Islet of Langerhans (tissue), 1 donor: ENCODE data around the gene ABCB9.

Source experiments
- FAIRE-seq: peaks from one replicate; lab custom pipeline; 2011; peaks lifted over from hg19 to GRCh38; lab: Jason Lieb, UNC

ABCB9 gene

GRCh38 chr12:122981587-122982476 lies 15.6 kb upstream of the ABCB9 start:
- no peak for FAIRE-seq

GRCh38 chr12:122981036-122981471 lies 14.8 kb upstream of the ABCB9 start:
- no peak for FAIRE-seq

GRCh38 chr12:122980183-122981035 lies 14.1 kb upstream of the ABCB9 start, which contains the start of gene ARL6IP4:
Gene ARL6IP4, plus strand, starts transcription at chr12:122980681. Its CDS starts 459 bp downstream, at chr12:122981140.
- FAIRE-seq = no peak

- no peak for FAIRE-seq
Observed at GRCh38 chr12:122979908-122980182, 13.6 kb upstream of the ABCB9 start.

GRCh38 chr12:122979001-122979907 lies 13.0 kb upstream of the ABCB9 start:
- FAIRE-seq = no peak

- FAIRE-seq = no peak
Observed at GRCh38 chr12:122978507-122978955, 12.3 kb upstream of the ABCB9 start.

GRCh38 chr12:122977655-122978392 lies 11.6 kb upstream of the ABCB9 start:
- FAIRE-seq = no peak

- FAIRE-seq = no peak
Observed at GRCh38 chr12:122977153-122977552, 10.9 kb upstream of the ABCB9 start.

GRCh38 chr12:122976648-122976975 lies 10.3 kb upstream of the ABCB9 start:
- no peak for FAIRE-seq

- no peak for FAIRE-seq
Observed at GRCh38 chr12:122975790-122976647, 9.8 kb upstream of the ABCB9 start.

- FAIRE-seq = no peak
Observed at GRCh38 chr12:122974892-122975789, 8.9 kb upstream of the ABCB9 start, which contains the start of gene OGFOD2. Gene OGFOD2, plus strand, starts transcription at chr12:122975244. Its CDS starts 8 bp downstream, at chr12:122975252.

- FAIRE-seq = peak; percentile 36
Observed at GRCh38 chr12:122974274-122974891, 8.1 kb upstream of the ABCB9 start.

GRCh38 chr12:122969676-122970075 lies 3.4 kb upstream of the ABCB9 start:
- FAIRE-seq = no peak

GRCh38 chr12:122968104-122968503 lies 1.8 kb upstream of the ABCB9 start:
- no peak for FAIRE-seq

GRCh38 chr12:122966743-122967550 lies 684 bp upstream of the ABCB9 start:
- no peak for FAIRE-seq

GRCh38 chr12:122965321-122965751 lies 927 bp downstream of the ABCB9 start:
- FAIRE-seq = no peak

GRCh38 chr12:122964439-122965257 lies 1.6 kb downstream of the ABCB9 start:
- FAIRE-seq = no peak
